GM18519 (cell line): Measurements from ENCODE around the gene IDH2.
"Not testable (repeated sequence)": the region's sequence is repeated elsewhere in the genome, so short reads cannot be mapped to it uniquely, and the experiment has no call there.

Experiments used
- ATAC-seq: cut with Tn5 transposase; IDR thresholded peaks from one replicate; pipeline ENCODE4 v1.9.1; 2021; ENCODE audit warnings: mild to moderate bottlenecking, moderate library complexity; ENCODE audit not compliant: unreplicated experiment, low FRiP score

The IDH2 gene

GRCh38 chr15:90101969-90102890 is at the start of gene IDH2:
Gene IDH2 (minus strand): TSS chr15:90102468. CDS start chr15:90102390, 78 bp downstream.
- peak; percentile 50 for ATAC-seq

GRCh38 chr15:90150551-90150950 is 48.3 kb upstream of the IDH2 start:
- not testable (repeated sequence) for ATAC-seq

- no peak for ATAC-seq
Observed at GRCh38 chr15:90149609-90150340, 47.5 kb upstream of the IDH2 start.

GRCh38 chr15:90146198-90146761 is 44.0 kb upstream of the IDH2 start:
- ATAC-seq: not testable (repeated sequence)

- no peak for ATAC-seq
Observed at GRCh38 chr15:90145761-90146160, 43.5 kb upstream of the IDH2 start.

- ATAC-seq: no peak
Observed at GRCh38 chr15:90145259-90145658, 43.0 kb upstream of the IDH2 start.

GRCh38 chr15:90143166-90143655 is 40.9 kb upstream of the IDH2 start:
- ATAC-seq: no peak

- no peak for ATAC-seq
Observed at GRCh38 chr15:90142216-90143165, 40.2 kb upstream of the IDH2 start.

GRCh38 chr15:90141646-90142045 is 39.4 kb upstream of the IDH2 start:
- ATAC-seq: no peak

- not testable (repeated sequence) for ATAC-seq
Observed at GRCh38 chr15:90139549-90139948, 37.3 kb upstream of the IDH2 start.

- no peak for ATAC-seq
Observed at GRCh38 chr15:90138071-90138833, 36.0 kb upstream of the IDH2 start.

- ATAC-seq: no peak
Observed at GRCh38 chr15:90132437-90132836, 30.2 kb upstream of the IDH2 start.

- no peak for ATAC-seq
Observed at GRCh38 chr15:90131848-90132247, 29.6 kb upstream of the IDH2 start.

- ATAC-seq: no peak
Observed at GRCh38 chr15:90130291-90130690, 28.0 kb upstream of the IDH2 start.

GRCh38 chr15:90126596-90127435 is 24.5 kb upstream of the IDH2 start:
- ATAC-seq: no peak

- no peak for ATAC-seq
Observed at GRCh38 chr15:90126022-90126421, 23.8 kb upstream of the IDH2 start.

GRCh38 chr15:90124507-90124906 is 22.2 kb upstream of the IDH2 start:
- ATAC-seq: no peak

GRCh38 chr15:90121086-90121485 is 18.8 kb upstream of the IDH2 start:
- ATAC-seq: no peak
